KG1 (cell line): ENCODE data around the gene TUBA4B.
"Not testable (repeated sequence)": the region's sequence is repeated elsewhere in the genome, so short reads cannot be mapped to it uniquely, and the experiment has no call there.

Experiments
- DNase-seq: peaks from one replicate; lab custom pipeline; 2025; lab: John Stamatoyannopoulos, UW

TUBA4B gene

DNA sequence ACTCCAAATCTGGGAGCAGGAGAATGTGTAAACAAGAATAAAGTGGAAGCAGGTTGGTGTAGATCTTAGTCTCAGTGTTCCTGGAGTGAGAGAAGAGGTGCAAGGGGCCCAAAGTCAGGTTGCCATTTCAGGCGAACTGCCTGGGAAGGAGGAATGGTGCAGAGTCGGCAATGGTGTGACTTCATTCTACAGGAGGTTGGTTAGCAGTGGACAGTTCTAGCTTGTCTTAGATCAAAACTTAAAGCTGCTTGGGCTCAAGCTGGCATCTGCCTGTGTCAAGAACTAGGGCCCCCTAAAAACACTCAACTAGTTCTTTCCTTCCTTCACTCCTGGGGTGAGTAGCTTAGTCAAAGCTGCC lies 4.2 kb upstream of the TUBA4B start:
- DNase-seq: no peak

DNA sequence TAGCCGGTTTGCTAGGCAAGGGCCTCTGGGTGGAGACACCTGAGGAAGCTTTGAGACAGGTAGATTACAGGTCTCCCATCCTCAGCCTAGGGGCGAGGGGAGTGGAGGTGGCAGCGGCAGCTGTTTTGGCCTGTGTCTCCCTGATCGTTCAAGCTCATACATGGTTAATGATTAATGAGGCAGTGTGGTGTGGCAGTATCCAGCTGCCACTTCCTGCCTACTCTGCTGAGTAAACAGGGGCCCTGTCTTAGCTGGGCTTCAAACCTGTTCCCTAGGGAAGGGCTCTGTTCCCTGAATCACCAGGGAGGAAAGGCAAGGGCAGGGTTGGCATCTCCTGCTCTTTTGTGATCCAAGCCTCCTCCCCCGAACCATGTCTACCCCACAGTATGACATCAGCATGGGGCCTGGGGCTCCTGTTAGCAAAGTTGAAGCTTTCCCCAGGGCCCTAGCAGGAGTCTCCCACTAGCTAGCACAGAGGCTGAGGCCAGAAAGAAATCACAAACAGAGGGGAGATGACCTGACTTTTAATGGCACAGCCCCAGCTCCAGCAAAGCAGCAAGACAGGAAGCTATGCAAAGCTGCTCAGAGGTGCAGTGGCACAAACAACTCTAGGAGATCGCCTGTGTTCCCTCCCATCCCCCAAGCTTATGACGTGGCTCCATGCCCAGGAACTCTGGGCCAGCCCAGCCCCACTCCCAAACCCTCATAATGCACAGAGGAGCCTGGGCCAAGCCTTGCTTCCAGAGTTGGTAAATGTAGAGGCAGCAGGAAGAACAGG lies 3.7 kb upstream of the TUBA4B start:
- DNase-seq: no peak

DNA sequence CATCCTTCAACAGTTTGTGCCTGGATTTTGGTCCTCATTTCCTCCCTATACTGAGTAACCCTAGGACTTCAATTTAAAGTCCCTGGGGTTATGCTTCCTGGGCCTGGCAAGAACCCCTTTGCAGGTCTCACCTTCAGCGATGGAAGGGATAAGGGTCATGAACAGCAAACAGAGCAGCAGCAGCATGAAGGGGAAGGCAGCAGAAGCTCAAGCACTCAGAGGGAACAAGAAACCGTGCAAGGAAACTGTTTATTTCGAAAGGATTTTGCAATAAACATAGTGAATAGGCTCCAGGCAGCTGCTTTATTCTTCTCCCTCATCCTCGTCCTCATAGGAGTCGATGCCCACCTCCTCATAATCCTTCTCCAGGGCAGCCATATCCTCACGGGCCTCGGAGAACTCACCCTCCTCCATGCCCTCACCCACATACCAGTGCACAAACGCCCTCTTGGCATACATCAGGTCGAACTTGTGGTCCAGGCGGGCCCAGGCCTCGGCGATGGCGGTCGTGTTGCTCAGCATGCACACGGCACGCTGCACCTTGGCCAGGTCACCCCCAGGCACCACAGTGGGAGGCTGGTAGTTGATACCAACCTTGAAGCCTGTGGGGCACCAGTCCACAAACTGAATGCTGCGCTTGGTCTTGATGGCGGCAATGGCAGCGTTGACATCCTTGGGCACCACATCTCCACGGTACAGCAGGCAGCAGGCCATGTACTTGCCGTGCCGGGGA lies 2.8 kb upstream of the TUBA4B start:
- no peak for DNase-seq

DNA sequence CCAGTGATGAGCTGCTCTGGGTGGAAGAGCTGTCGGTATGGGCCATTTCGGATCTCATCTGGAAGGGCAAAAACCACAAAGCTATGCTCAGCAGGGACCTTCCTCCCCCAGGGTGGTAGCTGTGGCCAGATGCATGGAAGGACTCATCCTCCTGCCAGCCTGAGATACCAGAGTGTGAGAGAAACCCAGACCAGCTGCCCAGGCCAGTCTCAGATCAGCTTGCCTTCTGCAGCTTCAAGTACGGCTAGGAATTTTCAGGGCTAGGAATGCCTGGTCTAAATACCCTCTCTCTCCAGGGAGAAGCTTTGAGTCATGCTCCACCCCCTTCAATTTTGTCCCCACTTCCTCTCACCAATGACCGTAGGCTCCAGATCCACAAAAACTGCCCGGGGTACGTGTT lies 1.4 kb upstream of the TUBA4B start:
- no peak for DNase-seq

DNA sequence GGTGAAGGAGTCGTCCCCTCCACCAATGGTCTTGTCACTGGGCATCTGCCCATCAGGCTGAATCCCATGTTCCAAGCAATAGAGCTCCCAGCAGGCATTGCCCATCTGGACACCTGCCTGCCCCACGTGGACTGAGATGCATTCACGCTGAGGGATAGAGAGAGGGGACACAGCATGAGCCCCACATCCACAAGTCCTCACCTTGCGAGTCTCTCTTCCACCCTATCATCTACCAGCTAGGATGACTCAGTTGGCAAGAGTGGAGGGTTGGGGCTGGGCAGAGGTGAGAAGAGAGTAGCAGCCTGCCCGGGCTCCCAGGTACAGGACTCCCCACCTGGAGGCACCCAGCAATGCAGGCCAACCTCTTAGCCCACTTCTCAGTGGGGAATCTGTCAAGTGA lies 959 bp upstream of the TUBA4B start:
- DNase-seq: no peak

DNA sequence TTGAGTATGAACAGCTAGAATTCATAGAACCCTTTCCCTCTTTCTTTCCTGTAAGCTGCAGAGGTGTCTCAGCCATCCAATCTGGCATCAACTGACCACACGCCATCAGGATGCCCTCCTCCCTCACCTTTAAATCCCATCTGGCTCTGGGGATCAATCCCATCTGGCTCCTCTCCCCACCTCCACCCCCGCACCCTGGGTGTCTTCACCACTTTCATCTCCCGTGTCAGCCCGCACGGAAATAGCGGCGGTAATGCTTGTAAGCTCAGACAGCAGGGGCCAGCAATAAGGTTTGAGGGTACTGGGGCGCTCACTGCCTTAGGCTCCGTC lies 508 bp upstream of the TUBA4B start:
- DNase-seq: no peak

DNA sequence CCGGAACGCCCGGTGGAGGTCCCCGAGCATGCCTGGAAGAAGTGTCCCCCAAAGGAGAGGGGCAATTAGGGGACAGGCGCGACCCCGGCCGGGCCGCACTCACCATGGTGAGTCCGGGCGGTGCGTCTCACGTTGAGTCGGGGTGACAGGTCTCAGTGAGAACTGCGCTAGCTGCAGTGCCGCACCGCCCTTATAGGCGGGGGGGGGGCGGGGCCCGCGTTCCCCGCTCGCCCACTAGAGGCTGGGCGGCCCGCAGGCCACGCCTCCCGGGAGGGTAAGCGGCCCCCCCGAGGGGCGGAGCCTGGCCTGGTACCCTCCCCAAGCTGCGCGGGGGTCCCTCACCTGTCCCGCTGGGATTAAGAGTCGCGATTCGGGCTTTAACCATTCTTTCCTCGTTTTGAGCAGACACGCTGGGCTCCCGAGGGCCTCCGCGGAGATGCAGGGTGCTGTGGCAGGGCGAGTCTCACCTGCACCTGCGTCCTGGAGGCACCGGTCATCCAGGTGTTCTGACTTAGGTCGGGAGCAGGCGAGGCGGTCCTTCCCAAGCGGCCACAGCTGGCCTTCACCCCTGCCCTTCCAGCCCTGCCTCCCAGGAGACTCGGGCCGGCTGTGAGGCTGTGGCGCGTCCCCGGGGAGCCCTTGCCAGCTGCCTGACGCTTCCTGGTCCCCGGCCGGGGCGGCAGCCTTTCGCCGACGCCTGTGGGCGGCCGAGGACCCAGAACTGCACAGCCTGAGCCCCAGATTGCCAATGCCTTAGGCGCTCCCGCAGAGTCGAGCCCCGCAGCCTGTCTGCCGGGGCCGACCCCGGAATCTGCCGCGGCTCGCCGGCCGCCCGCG lies 928 bp downstream of the TUBA4B start, which contains the start of gene TUBA4A:
TUBA4A (minus strand) TSS at position 166 of the 837 bp plus-strand sequence; CDS start at position 106, 60 bp downstream.
- DNase-seq: peak; percentile 46

DNA sequence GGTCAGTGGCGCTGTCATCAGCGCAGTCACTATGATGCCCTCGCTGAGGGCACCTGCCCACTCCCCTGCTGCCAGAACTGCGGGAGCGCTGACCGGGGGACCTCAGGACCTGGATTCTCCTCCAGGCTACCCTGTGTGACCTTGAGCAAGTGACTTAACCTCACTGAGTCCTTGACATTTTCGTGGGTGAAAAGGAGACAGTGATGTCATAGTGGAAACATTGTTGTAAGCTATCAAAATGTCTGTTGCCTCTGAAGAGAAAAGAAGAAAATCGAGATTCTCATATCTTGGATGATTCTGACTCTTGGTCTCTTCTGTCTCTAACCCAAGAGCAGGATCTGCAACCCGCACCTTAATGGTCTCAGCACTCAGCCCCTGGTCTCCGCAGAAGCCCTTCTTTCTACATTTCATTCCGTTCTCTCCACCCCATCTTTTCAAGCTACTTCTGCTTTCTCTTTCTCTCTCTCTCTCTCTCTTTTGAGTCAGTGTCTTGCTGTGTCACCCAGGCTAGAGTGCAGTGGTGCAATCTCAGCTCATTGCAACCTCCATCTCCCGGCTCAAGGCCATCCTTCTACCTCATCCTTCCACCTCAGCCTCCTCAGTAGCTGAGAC lies 1.7 kb downstream of the TUBA4B start:
- DNase-seq: peak; percentile 19

DNA sequence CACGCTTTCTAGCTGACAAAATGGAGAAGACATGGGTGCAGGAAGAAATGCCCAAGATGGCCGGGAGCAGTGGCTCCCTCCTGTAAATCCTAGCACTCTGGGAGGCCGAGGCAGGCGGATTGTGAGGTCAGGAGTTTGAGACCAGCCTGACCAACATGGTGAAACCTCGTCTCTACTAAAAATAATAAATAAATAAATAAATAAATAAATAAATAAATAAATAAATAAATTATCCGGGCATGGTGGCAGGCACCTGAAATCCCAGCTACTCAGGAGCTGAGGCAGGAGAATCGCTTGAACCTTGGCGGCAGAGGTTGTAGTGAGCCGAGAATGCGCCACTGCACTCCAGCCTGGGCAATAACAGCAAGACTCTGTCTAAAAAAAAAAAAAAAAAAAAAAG lies 5.9 kb downstream of the TUBA4B start:
- not testable (repeated sequence) for DNase-seq

DNA sequence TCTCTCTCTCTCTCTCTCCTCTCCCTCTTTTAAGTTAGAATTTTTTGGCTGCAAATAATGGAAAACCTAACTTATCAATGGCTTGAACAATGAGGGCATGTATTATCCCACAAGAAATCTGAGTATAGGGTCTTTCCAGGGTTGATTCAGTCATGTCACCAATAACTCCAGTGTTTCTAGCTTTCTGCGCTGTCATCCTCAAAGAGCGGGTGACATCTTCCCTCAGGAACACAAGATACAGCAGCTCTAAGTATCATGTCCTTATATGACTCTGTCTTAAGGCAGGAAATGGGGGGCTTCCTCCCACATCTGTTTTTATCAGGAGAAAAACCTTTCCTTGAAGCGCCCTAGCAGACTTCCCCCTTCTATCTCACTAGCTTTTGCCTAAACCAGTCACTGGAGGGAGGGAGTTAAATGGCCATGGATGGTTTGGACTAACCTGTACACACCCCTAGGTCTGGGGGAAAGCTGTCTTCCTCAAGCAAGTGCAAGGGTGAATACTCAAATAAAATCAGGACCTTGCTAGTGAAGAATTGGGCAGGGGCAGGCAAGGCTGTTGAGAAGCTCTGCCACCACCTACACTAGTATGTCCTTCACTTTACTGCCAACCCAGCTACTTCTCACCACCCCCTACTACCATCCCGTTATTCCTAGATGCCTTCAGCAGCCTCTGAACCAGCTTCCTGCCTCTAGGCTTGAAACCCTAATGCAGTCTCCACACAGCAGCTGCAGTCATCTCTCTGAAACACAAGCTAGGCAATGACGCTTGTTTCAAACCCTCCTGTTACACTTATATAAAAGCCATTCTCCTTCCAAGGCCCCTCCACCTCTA lies 8.2 kb downstream of the TUBA4B start:
- DNase-seq: no peak

DNA sequence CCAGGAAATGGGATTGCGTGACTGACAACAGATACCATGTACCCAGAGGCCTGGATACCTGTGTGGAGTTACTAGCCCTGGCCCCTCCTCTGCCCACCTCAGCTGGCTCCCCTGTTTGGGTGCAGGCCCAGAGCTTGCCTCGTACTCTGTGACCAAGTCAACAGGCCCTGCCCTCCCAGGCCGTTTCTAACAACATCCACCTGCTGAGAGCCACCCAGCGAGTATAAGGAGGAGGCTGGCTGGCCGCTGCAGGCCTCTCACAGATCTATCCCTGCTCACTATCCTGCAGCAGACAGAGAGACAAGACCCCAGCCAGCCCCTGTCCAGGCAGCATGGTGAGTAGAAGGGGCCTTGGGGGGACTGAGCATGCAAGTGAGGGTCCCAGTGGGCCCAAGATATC lies 13.2 kb downstream of the TUBA4B start:
- no peak for DNase-seq

DNA sequence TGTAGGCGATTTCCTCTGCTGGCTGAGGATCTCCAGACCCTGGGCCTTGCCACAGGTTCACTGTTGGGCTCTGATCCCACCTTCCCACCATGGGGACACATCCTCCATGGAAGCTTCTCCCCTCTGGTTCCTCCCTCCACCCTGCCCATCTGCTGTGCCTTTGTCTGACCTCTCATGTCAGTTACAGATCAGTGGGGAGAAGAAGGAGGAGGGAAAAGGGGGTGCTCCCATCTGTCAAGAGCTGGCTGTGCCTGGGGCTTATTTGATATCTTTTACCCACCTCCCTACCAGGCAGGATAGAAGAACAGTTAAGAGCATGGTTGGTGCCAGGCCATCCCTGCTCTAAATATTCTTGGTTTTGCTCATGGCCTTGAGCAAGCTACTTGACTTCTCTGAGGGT lies 13.8 kb downstream of the TUBA4B start:
- DNase-seq: no peak

DNA sequence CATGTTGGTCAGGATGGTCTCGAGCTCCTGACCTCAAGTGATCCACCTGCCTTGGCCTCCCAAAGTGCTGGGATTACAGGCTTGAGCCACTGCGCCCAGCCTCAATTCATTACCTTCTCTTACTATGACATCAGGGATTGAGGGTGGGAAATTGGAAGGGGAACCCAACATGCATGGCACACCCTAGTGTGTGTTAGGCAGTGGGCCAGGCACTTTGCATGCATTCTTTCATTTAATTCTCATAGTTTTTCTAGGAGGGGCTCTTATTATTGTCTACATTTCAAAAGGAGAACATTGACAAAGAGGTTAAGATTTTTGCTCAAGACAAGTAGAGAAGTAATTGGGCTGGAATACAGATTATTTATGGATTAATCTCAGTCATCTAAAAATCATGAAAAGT lies 15.3 kb downstream of the TUBA4B start:
- DNase-seq: no peak

DNA sequence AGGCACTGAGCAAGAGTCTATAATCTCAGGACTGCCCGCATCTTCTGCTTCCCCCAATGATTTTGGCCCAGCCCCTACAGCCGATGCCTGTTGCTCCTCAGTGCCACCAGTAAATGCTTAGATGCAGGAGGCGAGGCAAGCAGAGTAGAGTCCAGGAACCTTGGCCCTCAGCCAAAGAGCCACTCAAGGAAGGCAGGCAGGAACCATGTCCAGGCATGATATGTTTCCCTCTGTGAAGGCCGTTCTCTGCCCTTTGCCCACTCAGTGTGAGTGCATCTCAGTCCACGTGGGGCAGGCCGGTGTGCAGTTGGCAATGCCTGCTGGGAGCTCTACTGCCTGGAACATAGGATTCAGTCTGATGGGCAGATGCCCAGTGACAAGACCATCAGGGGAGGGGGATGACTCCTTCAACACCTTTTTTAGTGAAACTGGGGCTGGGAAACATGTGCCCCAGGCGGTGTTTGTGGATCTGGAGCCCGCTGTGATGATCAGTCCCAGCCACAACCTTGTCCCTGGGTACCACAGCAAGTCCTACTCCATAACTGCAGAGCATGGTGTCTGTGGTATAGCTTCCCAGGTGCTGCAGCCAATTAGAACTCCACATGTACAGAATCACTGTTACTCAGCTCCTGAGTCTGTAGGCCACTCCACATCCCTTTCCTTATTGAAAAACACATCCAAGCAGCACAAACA lies 16.5 kb downstream of the TUBA4B start:
- no peak for DNase-seq

DNA sequence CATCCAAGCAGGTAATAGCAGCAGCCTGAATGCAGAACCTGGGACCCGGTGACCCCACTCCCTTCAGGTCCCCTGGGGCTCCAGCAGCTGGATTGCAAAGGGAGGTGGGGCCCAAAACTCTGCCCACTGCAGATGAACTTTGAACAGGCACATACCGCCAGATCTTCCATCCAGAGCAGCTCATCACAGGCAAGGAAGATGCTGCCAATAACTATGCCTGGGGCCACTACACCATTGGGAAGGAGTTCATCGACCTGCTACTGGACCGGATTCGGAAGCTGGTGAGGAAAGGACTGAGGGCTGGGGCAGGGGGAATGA lies 17.0 kb downstream of the TUBA4B start:
- no peak for DNase-seq

DNA sequence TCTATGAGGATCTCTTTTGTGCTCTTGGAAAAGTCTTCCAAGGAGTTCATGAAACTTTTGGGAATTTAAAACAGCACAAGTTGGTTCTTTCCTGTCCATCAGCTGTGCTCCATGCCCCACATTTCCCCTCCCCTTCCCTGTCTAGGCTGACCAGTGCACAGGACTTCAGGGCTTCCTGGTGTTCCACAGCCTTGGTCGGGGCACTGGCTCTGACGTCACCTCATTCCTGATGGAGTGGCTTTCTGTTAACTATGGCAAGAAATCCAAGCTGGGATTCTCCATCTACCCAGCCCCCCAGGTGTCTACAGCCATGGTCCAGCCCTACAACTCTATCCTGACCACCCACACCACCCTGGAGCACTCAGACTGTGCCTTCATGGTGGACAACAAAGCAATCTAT lies 18.0 kb downstream of the TUBA4B start:
- DNase-seq: no peak

DNA sequence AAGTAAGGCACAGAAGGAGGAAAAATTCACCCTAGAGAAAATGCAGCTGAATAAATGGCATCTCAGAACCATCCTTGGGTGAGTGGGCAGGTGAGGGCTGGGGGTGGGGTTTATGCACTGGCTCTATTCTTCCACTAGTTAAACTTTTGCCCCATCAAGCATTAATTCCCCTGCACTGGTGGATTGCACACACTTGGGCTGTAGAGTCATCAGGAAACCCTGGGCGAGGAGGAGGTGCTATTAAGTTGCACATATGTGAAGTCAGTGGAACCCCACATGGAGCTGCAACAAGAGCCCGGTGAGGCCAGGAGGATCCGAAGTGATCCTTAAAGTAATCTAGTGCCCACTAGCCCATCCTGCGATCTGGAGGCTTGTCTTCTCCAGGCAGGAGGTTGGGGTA lies 19.3 kb downstream of the TUBA4B start:
- DNase-seq: no peak

DNA sequence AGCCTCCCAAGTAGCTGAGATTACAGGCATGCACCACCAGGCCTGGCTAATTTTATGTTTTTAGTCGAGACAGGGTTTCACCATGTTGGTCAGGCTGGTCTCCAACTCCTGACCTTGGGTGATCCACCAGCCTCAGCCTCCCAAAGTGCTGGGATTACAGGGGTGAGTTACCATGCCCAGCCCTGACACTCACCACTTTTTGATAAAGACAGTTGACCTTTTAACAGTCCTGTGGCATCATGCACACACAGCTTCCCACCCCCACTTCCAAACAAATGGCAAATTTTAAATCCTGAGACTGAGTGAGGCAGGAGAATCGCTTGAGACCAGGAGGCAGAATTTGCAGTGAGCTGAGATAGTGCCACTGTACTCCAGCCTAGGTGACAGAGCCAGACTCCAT lies 20.0 kb downstream of the TUBA4B start:
- no peak for DNase-seq

DNA sequence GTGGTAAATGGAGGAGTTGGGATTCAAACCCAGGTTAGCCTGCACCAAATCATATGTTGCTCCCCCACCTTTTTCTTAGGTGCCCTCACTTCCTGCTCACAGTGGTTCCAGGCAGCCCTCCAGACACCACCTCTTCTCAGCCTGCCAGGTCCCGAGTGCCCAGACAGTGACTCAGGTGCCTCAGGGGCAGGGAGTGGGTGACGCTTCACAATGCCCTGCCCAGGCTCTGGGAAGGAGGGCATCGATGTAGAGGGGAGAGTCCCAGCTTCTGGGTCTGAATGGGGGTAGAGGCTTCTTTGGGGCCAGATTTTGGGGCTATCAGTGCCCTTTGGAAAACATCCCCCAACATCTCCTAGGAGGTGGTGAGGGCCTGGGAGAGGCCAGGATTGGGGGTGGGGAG lies 20.9 kb downstream of the TUBA4B start:
- no peak for DNase-seq

DNA sequence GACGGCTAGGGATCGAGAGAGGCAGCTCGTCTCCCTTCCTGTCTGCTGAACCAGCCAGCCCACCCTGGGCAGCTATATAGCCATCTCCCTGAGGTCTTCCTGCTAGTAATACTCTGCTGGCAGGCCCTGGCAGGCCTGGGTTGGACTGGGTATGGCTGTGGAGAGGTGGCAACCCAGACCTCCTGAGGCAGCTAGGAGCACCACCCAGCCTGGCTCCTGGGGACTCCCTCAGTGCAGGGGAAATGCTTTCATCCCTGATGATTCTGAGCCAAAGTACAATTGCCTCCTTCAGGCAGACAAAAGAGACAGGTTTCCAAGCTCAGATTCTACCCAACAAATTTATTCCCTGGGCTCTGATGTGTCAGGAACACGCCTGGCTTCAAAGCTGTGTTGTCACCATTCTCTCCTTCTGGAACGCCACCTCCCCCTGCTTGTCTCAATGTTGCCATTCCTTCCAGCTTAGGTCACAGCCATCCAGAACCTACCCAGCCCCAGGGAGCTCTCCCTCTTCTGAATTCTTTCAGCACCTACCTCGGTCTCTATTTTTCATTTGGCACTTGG lies 21.4 kb downstream of the TUBA4B start:
- no peak for DNase-seq
